ENCODE measurements around the gene RPL6.
"Not testable (repeated sequence)": the region's sequence is repeated elsewhere in the genome, so short reads cannot be mapped to it uniquely, and the experiment has no call there.

The RPL6 gene

GRCh38 chr12:112409064-112409905 lies at the start of gene RPL6:
Gene RPL6, minus strand, starts transcription at chr12:112409605. Its CDS starts 949 bp downstream, at chr12:112408656.
- Histone ChIP-seq H3K27me3 (replicated peaks; ENCODE audit: control insufficient read depth, insufficient read depth, low read length) (no peaks in the 10 kb centered on the region), H3K36me3 (ENCODE audit: control insufficient read depth, insufficient read depth, low read length) (peaks cover 19% of the 10 kb centered on the region), H3K4me3 (replicated peaks; ENCODE audit: low read depth, low read length) (peak within 1 kb of the TSS; percentile 65)
- peak; percentile 88 for DNase-seq (ENCODE audit: extremely low read depth, insufficient read length)
- TF ChIP-seq, protein P1, sequence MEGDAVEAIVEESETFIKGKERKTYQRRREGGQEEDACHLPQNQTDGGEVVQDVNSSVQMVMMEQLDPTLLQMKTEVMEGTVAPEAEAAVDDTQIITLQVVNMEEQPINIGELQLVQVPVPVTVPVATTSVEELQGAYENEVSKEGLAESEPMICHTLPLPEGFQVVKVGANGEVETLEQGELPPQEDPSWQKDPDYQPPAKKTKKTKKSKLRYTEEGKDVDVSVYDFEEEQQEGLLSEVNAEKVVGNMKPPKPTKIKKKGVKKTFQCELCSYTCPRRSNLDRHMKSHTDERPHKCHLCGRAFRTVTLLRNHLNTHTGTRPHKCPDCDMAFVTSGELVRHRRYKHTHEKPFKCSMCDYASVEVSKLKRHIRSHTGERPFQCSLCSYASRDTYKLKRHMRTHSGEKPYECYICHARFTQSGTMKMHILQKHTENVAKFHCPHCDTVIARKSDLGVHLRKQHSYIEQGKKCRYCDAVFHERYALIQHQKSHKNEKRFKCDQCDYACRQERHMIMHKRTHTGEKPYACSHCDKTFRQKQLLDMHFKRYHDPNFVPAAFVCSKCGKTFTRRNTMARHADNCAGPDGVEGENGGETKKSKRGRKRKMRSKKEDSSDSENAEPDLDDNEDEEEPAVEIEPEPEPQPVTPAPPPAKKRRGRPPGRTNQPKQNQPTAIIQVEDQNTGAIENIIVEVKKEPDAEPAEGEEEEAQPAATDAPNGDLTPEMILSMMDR (IDR thresholded peaks at IDR 0.05; ENCODE audit: insufficient read depth, low read length, poor library complexity, severe bottlenecking), result no peak

DNA sequence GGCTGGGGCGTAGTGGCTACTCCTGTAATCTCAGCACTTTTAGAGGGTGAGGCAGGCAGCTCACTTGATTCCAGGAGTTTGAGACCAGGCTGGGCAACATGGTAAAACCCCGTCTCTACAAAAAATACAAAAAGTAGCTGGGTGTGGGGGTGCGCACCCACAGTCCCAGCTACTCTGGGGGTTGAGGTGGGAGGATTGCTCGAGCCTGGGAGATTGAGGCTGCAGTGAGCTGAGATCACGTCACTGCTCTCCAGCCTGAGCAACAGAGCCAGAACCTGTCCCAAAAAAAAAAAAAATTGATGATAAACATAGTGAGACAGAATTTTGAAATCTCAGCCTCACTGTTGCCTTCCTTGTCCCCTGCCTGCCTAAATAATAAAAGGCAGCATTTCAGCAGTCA lies 49.3 kb upstream of the RPL6 start:
- peaks cover 10% of the 10 kb centered on the region for H3K36me3 ChIP-seq (ENCODE audit: control insufficient read depth, insufficient read depth, low read length)
- H3K4me3 ChIP-seq (replicated peaks; ENCODE audit: low read depth, low read length), result no peak overlapping the region
- DNase-seq (ENCODE audit: extremely low read depth, insufficient read length), result no peak
- TF ChIP-seq, protein P1 (IDR thresholded peaks at IDR 0.05; ENCODE audit: insufficient read depth, low read length, poor library complexity, severe bottlenecking), result no peak
- H3K27me3 ChIP-seq (replicated peaks; ENCODE audit: control insufficient read depth, insufficient read depth, low read length), result no peaks in the 10 kb centered on the region

- TF ChIP-seq, protein P1 (IDR thresholded peaks at IDR 0.05; ENCODE audit: insufficient read depth, low read length, poor library complexity, severe bottlenecking), result no peak
- H3K27me3 ChIP-seq (replicated peaks; ENCODE audit: control insufficient read depth, insufficient read depth, low read length), result no peaks in the 10 kb centered on the region
- no peak for DNase-seq (ENCODE audit: extremely low read depth, insufficient read length)
- peaks cover 12% of the 10 kb centered on the region for H3K36me3 ChIP-seq (ENCODE audit: control insufficient read depth, insufficient read depth, low read length)
- no peak overlapping the region for H3K4me3 ChIP-seq (replicated peaks; ENCODE audit: low read depth, low read length)
Observed at GRCh38 chr12:112458330-112458729, 48.9 kb upstream of the RPL6 start.

DNA sequence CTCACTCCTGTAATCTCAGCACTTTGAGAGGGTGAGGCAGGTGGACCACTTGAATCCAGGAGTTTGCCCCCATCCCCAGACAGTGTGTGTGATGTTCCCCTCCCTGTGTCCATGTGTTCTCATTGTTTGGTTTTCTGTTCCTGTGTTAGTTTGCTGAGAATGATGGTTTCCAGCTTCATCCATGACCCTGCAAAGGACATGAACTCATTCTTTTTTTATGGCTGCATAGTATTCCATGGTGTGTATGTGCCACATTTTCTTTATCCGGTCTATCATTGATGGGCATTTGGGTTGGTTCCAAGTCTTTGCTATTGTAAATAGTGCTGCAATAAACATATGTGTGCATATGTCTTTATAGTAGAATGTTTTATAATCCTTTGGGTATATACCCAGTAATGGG lies 47.7 kb upstream of the RPL6 start:
- H3K36me3 ChIP-seq (ENCODE audit: control insufficient read depth, insufficient read depth, low read length), result peaks cover 14% of the 10 kb centered on the region
- not testable (repeated sequence) for H3K27me3 ChIP-seq (replicated peaks; ENCODE audit: control insufficient read depth, insufficient read depth, low read length); DNase-seq (ENCODE audit: extremely low read depth, insufficient read length); H3K4me3 ChIP-seq (replicated peaks; ENCODE audit: low read depth, low read length)

DNA sequence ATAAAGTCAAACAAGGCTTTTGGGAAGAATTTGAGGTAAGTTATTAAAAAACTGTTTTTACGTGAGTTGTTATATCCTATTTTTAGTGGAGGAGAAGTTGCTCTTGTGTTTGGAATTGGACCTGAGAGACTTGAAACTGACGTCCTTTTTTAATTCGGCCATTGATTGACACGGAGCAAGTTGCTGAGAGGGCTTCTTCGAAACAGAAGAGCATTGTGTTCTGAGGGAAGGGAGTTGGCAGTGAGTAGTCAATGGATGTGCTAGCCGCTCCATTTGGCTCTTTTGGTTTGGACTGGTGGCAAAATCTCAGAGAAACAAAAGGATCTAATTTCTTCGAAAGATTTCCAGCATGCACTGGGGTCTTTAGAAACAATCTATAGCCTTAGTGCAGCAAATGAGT lies 46.6 kb upstream of the RPL6 start:
- no peak overlapping the region for H3K4me3 ChIP-seq (replicated peaks; ENCODE audit: low read depth, low read length)
- TF ChIP-seq, protein P1 (IDR thresholded peaks at IDR 0.05; ENCODE audit: insufficient read depth, low read length, poor library complexity, severe bottlenecking), result no peak
- no peaks in the 10 kb centered on the region for H3K27me3 ChIP-seq (replicated peaks; ENCODE audit: control insufficient read depth, insufficient read depth, low read length)
- peaks cover 14% of the 10 kb centered on the region for H3K36me3 ChIP-seq (ENCODE audit: control insufficient read depth, insufficient read depth, low read length)
- DNase-seq (ENCODE audit: extremely low read depth, insufficient read length), result no peak

DNA sequence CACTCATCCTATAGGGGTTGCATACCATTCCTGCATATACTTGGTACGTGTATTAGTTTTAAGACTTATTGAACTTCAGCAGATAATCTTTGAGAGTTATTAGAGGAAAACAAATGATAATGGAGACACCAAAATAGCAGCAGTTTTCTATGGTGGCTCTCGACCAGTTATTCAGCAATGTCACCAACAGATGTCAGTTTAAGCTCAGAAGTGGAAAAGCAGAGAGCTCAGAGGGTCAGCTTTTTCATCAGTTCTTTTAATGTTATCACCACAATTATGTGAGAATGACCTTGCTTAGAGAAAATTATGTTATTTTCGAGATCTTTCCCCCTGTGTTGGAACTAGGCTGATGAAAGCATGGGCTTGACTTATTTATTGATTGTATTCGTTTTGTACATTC lies 41.3 kb upstream of the RPL6 start:
- H3K36me3 ChIP-seq (ENCODE audit: control insufficient read depth, insufficient read depth, low read length), result peaks cover 11% of the 10 kb centered on the region
- TF ChIP-seq, protein P1 (IDR thresholded peaks at IDR 0.05; ENCODE audit: insufficient read depth, low read length, poor library complexity, severe bottlenecking), result no peak
- no peaks in the 10 kb centered on the region for H3K27me3 ChIP-seq (replicated peaks; ENCODE audit: control insufficient read depth, insufficient read depth, low read length)
- H3K4me3 ChIP-seq (replicated peaks; ENCODE audit: low read depth, low read length), result no peak overlapping the region
- no peak for DNase-seq (ENCODE audit: extremely low read depth, insufficient read length)

DNA sequence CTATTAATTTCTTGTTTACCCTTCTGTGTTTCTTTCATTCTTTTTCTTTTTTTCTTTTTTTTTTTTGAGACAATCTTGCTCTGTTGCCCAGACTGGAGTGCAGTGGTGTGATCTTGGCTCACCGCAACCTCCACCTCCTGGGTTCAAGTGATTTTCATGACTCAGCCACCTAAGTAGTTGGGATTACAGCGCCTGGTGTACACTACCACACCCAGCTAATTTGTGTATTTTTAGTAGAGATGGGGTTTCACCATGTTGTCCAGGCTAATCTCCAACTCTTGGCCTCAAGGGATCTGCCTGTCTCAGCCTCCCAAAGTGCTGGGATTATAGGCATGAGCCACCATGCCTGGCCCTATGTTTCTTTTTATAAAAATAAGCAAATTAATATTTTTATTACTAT lies 38.8 kb upstream of the RPL6 start:
- not testable (repeated sequence) for DNase-seq (ENCODE audit: extremely low read depth, insufficient read length); H3K4me3 ChIP-seq (replicated peaks; ENCODE audit: low read depth, low read length); H3K36me3 ChIP-seq (ENCODE audit: control insufficient read depth, insufficient read depth, low read length); H3K27me3 ChIP-seq (replicated peaks; ENCODE audit: control insufficient read depth, insufficient read depth, low read length)
